PC-9 (cell line): Measurements from ENCODE around the gene ANKRD16.

Experiments used
- EZH2 ChIP-seq: fragments of 200-600 bp; sonication (generic); IDR thresholded peaks from 2 replicates; pipeline ENCODE4 v1.8.0; 2017; ENCODE audit warnings: antibody characterized with exemption, low read depth
- TF ChIP-seq, protein P1 (sequence below): fragments of 200-600 bp; sonication (generic); conservative IDR thresholded peaks from 2 replicates; pipeline ENCODE4 v1.6.1; 2017; ENCODE audit warnings: mixed run types, antibody characterized with exemption, mild to moderate bottlenecking, moderate library complexity

DNA sequence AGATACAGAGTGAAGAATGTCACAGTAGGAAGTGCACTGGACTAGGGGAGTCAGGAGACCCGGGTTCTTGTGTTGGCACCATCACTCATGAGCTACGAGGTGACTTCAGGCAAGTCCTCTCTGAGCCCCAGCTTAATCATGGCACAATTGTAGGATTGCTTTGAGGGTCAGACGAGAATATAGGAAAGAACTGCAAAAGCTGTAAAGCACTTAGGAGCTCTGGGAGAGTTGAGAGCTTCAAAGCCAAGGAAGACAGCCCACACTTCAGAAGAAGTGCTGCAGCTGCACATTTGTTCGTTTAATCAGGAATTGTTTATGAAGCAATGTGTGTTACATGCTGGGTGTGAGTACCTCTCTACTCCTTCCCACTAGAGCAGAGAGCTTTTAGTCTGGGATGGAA, 4.7 kb upstream of the ANKRD16 start:
- TF ChIP-seq, protein P1, sequence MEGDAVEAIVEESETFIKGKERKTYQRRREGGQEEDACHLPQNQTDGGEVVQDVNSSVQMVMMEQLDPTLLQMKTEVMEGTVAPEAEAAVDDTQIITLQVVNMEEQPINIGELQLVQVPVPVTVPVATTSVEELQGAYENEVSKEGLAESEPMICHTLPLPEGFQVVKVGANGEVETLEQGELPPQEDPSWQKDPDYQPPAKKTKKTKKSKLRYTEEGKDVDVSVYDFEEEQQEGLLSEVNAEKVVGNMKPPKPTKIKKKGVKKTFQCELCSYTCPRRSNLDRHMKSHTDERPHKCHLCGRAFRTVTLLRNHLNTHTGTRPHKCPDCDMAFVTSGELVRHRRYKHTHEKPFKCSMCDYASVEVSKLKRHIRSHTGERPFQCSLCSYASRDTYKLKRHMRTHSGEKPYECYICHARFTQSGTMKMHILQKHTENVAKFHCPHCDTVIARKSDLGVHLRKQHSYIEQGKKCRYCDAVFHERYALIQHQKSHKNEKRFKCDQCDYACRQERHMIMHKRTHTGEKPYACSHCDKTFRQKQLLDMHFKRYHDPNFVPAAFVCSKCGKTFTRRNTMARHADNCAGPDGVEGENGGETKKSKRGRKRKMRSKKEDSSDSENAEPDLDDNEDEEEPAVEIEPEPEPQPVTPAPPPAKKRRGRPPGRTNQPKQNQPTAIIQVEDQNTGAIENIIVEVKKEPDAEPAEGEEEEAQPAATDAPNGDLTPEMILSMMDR: no peak
- no peak for TF ChIP-seq EZH2
